GM13977 (cell line): ENCODE data around the gene PIP5KL1.

Source experiments
- DNase-seq: peaks from one replicate; pipeline ENCODE4 v3.0.0; 2012; ENCODE audit warnings: low spot score
- in situ Hi-C: fragments of 300-500 bp; cut with MboI; formaldehyde crosslinking; loops from one replicate; pipeline ENCODE4 v1.12.0; 2022; ENCODE audit warnings: low sequenced_read_pairs, low pct_unique_long_range_greater_than_20kb, mixed read lengths, inconsistent platforms; ENCODE audit not compliant: unreplicated experiment
- TF ChIP-seq, protein P1 (sequence below): IDR thresholded peaks from 2 replicates; pipeline ENCODE4 v1.5.1; 2012; ENCODE audit warnings: mild to moderate bottlenecking, control low read depth; ENCODE audit not compliant: insufficient read depth; ENCODE audit errors: extremely low read depth, missing control alignments

PIP5KL1 gene

GRCh38 chr9:127958728-127959127, 28.2 kb upstream of the PIP5KL1 start:
- in situ Hi-C loops = loop anchor here (5.0 kb wide), 1 partner anchor 74 kb away; no protein-coding TSS in a partner anchor
- DNase-seq = no peak
- TF ChIP-seq, protein P1, sequence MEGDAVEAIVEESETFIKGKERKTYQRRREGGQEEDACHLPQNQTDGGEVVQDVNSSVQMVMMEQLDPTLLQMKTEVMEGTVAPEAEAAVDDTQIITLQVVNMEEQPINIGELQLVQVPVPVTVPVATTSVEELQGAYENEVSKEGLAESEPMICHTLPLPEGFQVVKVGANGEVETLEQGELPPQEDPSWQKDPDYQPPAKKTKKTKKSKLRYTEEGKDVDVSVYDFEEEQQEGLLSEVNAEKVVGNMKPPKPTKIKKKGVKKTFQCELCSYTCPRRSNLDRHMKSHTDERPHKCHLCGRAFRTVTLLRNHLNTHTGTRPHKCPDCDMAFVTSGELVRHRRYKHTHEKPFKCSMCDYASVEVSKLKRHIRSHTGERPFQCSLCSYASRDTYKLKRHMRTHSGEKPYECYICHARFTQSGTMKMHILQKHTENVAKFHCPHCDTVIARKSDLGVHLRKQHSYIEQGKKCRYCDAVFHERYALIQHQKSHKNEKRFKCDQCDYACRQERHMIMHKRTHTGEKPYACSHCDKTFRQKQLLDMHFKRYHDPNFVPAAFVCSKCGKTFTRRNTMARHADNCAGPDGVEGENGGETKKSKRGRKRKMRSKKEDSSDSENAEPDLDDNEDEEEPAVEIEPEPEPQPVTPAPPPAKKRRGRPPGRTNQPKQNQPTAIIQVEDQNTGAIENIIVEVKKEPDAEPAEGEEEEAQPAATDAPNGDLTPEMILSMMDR = no peak

DNA sequence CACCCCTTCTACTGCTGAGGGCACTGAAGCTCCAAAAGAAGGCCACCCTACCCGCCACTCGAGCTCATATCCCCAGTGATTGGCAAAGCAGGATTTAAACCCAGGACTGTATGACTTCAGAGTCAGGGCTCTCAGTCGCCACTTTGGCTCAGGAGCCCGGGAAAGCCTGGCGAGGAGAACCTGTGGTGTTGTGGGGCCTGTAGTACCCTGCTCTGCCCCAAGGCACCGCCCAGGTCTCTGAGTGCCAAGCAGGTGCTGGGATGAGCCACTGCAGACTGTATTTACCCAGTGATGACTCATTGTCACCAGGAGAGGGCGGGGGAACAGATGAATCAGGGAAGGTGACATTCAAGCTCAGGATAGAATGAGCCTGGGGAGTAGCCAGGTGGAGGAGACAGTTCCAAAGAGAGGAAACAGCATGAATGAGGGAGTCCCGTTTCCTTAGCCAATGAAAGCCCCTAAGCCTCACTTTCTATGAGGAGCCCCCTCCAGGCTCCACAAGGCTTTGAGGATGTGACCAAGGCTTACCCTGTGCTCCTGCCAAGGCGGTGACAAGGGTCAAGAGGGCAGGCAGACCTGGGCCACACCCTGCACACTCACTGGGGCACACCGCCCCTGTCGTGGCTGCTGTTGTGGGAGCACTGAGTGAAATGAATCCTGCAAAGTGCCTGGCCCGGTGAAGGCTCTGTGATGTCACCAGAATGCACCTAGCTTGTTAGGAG, 24.9 kb upstream of the PIP5KL1 start:
- TF ChIP-seq, protein P1 = peak; percentile 58
- peak; percentile 83 for DNase-seq
- in situ Hi-C loops = loop anchor here (5.0 kb wide), 1 partner anchor 77 kb away; no protein-coding TSS in a partner anchor

DNA sequence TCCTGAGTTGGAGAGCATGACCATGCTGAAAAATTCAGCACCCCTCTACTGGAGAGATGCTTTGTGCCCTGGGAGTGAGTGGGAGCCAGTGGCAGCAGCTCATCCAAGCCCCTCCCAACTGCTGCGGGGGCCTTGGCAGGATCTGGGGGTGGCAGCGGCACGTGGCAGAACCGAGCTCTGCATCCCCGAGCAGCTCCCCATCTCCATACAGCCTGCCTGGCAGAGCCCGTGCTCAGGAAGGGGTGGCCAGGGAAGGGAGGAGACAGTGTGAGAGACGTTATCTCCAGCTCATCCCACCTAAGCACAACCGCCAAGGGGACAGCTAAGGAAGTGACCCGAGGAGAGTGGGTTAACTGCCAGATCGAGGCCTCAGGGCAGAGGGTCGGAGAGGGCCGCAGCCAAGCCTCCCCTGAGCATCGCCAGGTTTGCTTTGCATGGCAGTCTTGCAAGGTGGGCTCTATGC, 24.3 kb upstream of the PIP5KL1 start:
- TF ChIP-seq, protein P1 = no peak
- DNase-seq = no peak
- in situ Hi-C loops = loop anchor here (5.0 kb wide), 1 partner anchor 77 kb away; no protein-coding TSS in a partner anchor

- in situ Hi-C loops = no loop called here
- TF ChIP-seq, protein P1 = no peak
- no peak for DNase-seq
Measured at GRCh38 chr9:127953768-127954505, 23.4 kb upstream of the PIP5KL1 start.

DNA sequence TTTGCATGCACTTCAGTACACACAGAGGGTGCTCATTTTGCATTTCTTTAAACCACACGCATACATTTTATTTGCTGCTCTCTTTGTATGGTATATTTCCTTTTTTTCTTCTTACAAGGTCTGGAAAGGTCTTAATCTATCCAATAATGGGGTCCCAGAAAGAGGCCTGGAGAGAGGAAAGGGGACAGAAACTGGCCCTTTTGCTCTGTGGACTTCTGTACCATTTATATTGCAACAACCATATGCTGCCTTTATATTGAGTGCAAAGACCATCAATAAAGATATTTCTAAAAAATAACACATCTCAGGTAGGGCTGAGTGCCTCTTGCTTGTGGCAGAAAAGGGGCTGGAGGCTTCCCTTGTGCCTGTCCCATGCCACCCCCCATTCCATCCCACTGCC, 22.6 kb upstream of the PIP5KL1 start:
- in situ Hi-C loops = no loop called here
- no peak for DNase-seq
- TF ChIP-seq, protein P1 = no peak

GRCh38 chr9:127950513-127951289, 20.1 kb upstream of the PIP5KL1 start:
- in situ Hi-C loops = no loop called here
- TF ChIP-seq, protein P1 = no peak
- DNase-seq = no peak
